Calu3 (cell line): ENCODE measurements around the gene MAEL. TPM values are rescaled to one million over a fixed set of nuclear protein-coding genes. Genes with fewer than 3 reads are reported as not detected.
A peak's percentile ranks its signal among the peaks of the same experiment; 100 is the strongest.

Experiments used
- BruUV-seq: library from RNA; stranded (reverse); fragments of 400-500 nt; replicated peaks from 2 replicates; lab custom pipeline; 2021; lab: Mats Ljungman, UMichigan
- CTCF ChIA-PET: fragments of 300-600 bp; sonication (Branson Sonifier 250); formaldehyde crosslinking; loops from one replicate; lab custom pipeline; 2022; ENCODE audit warnings: antibody characterized with exemption; lab: Charles Lee
- DNase-seq: peaks from one replicate; pipeline ENCODE4 v3.0.0; 2022
- H3K27ac Mint-ChIP-seq: one replicate; pipeline ENCODE4 v1.8.0; 2022; ENCODE audit warnings: mixed read lengths; ENCODE audit not compliant: unreplicated experiment
- H3K27me3 Mint-ChIP-seq: one replicate; pipeline ENCODE4 v1.8.0; 2022; ENCODE audit warnings: mixed read lengths; ENCODE audit not compliant: unreplicated experiment
- H3K36me3 Mint-ChIP-seq: one replicate; pipeline ENCODE4 v1.8.0; 2022; ENCODE audit warnings: mild to moderate bottlenecking, moderate library complexity, mixed read lengths; ENCODE audit not compliant: insufficient read depth, unreplicated experiment
- H3K4me1 Mint-ChIP-seq: one replicate; pipeline ENCODE4 v1.8.0; 2022; ENCODE audit warnings: mild to moderate bottlenecking, low read depth, mixed read lengths; ENCODE audit not compliant: unreplicated experiment
- H3K4me3 Mint-ChIP-seq: one replicate; pipeline ENCODE4 v1.8.0; 2022; ENCODE audit warnings: mild to moderate bottlenecking, low read depth, moderate library complexity, mixed read lengths; ENCODE audit not compliant: unreplicated experiment
- H3K9me3 Mint-ChIP-seq: one replicate; pipeline ENCODE4 v1.8.0; 2022; ENCODE audit warnings: low read depth, mixed read lengths; ENCODE audit not compliant: unreplicated experiment
- CTCF ChIP-seq: fragments of 200-600 bp; IDR thresholded peaks from one replicate; pipeline ENCODE4 v1.8.0; 2022; ENCODE audit warnings: antibody characterized with exemption; ENCODE audit not compliant: unreplicated experiment
- intact Hi-C: fragments of 100-400 bp; cut with micrococcal nuclease; formaldehyde crosslinking; loops from one replicate; pipeline ENCODE4 v1.10.0; 2022; ENCODE audit not compliant: unreplicated experiment
- total RNA-seq: library from RNA; stranded (reverse); gene quantifications from 2 replicates; pipeline ENCODE4 v1.2.3, GENCODE V29; 2022

Gene MAEL
- total RNA-seq, 1 experiment from 2014 or later = not detected

GRCh38 chr1:167061073-167061464 is 72.0 kb downstream of the MAEL start:
- peaks cover 6% of the 10 kb centered on the region for H3K36me3 Mint-ChIP-seq
- no TSS peak for BruUV-seq
- H3K27ac Mint-ChIP-seq = no peak overlapping the region
- no peak overlapping the region for H3K4me3 Mint-ChIP-seq
- CTCF ChIA-PET = interaction anchor here (1.3 to 6.5 kb wide), 4 partner anchors 60 to 185 kb away, joined by 3 to 221 read pairs (median 6); partner anchors contain the start of genes POU2F1 and TADA1
- intact Hi-C loops = loop anchor here (10.0 kb wide), 1 partner anchor 284 kb away; no protein-coding TSS in a partner anchor
- H3K27me3 Mint-ChIP-seq = no peaks in the 10 kb centered on the region
- no peaks in the 10 kb centered on the region for H3K9me3 Mint-ChIP-seq
- no peak for TF ChIP-seq CTCF
- no peak for DNase-seq
- H3K4me1 Mint-ChIP-seq = peaks cover 17% of the 10 kb centered on the region

- H3K4me3 Mint-ChIP-seq = no peak overlapping the region
- peaks cover 11% of the 10 kb centered on the region for H3K36me3 Mint-ChIP-seq
- no TSS peak for BruUV-seq
- intact Hi-C loops = loop anchor here (5.0 to 10.0 kb wide), 2 partner anchors 280 to 468 kb away; no protein-coding TSS in a partner anchor
- no peak overlapping the region for H3K27ac Mint-ChIP-seq
- CTCF ChIA-PET = interaction anchor here (0.6 to 1.3 kb wide), 2 partner anchors 156 to 1531 kb away, joined by 3 to 4 read pairs; partner anchors contain the start of gene POU2F1
- no peak for DNase-seq
- no peaks in the 10 kb centered on the region for H3K27me3 Mint-ChIP-seq
- no peaks in the 10 kb centered on the region for H3K9me3 Mint-ChIP-seq
- no peak for TF ChIP-seq CTCF
- peaks cover 17% of the 10 kb centered on the region for H3K4me1 Mint-ChIP-seq
Observed at GRCh38 chr1:167064621-167065020, 75.5 kb downstream of the MAEL start.

- TF ChIP-seq CTCF = no peak
- Mint-ChIP-seq H3K36me3 (peaks cover 11% of the 10 kb centered on the region), H3K27ac (no peak overlapping the region), H3K27me3 (no peaks in the 10 kb centered on the region), H3K9me3 (no peaks in the 10 kb centered on the region), H3K4me1 (peaks cover 15% of the 10 kb centered on the region), H3K4me3 (no peak overlapping the region)
- DNase-seq = no peak
- no TSS peak for BruUV-seq
- intact Hi-C loops = loop anchor here (5.0 to 10.0 kb wide), 2 partner anchors 279 to 467 kb away; no protein-coding TSS in a partner anchor
- CTCF ChIA-PET = interaction anchor here (0.6 to 1.3 kb wide), 3 partner anchors 155 to 1532 kb away, joined by 3 to 4 read pairs (median 3); partner anchors contain the start of gene POU2F1
Observed at GRCh38 chr1:167065471-167065870, 76.4 kb downstream of the MAEL start.

- Mint-ChIP-seq H3K27ac (no peak overlapping the region), H3K36me3 (peaks cover 11% of the 10 kb centered on the region), H3K27me3 (no peaks in the 10 kb centered on the region), H3K4me1 (peaks cover 7% of the 10 kb centered on the region), H3K9me3 (no peaks in the 10 kb centered on the region), H3K4me3 (peak overlapping the region; percentile 59)
- TF ChIP-seq CTCF = peak; percentile 96
- intact Hi-C loops = loop anchor here (1.0 to 10.0 kb wide), 6 partner anchors 39 to 466 kb away; partner anchors contain the start of gene POU2F1
- DNase-seq = peak; percentile 92
- CTCF ChIA-PET = interaction anchor here (1.0 to 1.5 kb wide), 2 partner anchors 154 to 156 kb away, joined by 3 to 8 read pairs; partner anchors contain the start of gene POU2F1
- BruUV-seq = no TSS peak
Observed at GRCh38 chr1:167066333-167067122, 77.4 kb downstream of the MAEL start.
